ENCODE results near the gene PEA15.

GRCh38 chr1:160256396-160257046 is 51.3 kb downstream of the PEA15 start:
- no peak for TF ChIP-seq POLR2A (IDR thresholded peaks at IDR 0.05)
- no peak for TF ChIP-seq CTCF (IDR thresholded peaks at IDR 0.05)

All from prostate gland (tissue), 2 donors.